IMR-90 (cell line): ENCODE data around the gene DCC. TPM values are rescaled to one million over a fixed set of nuclear protein-coding genes. Genes with fewer than 3 reads are reported as not detected.

Experiments used
- ATAC-seq: fragments of 200-7000 bp; cut with Tn5 transposase; 2 replicates; pipeline ENCODE4 v1.9.1; 2020; ENCODE audit warnings: low read depth, mild to moderate bottlenecking, moderate library complexity
- BruUV-seq: library from RNA; stranded (reverse); fragments of 400-500 nt; replicated peaks from 2 replicates; lab custom pipeline; 2021; lab: Mats Ljungman, UMichigan
- CTCF ChIA-PET: fragments of 300-600 bp; formaldehyde crosslinking; extraction: SDS; loops from one replicate; lab custom pipeline; 2021; ENCODE audit warnings: antibody characterized with exemption; lab: Yijun Ruan, JAX
- POLR2A ChIA-PET: fragments of 300-600 bp; sonication (Branson Sonifier 250); formaldehyde crosslinking; loops from one replicate; lab custom pipeline; 2022; ENCODE audit warnings: antibody characterized with exemption; ENCODE audit not compliant: unreplicated experiment; lab: Charles Lee
- DNase-seq: peaks from one replicate; pipeline ENCODE4 v3.0.0; 2013
- H2AFZ ChIP-seq: replicated peaks from 2 replicates; pipeline ENCODE3; 2013; ENCODE audit warnings: low read length, mild to moderate bottlenecking; ENCODE audit not compliant: poor library complexity
- H2AK5ac ChIP-seq: 2 replicates; pipeline ENCODE4 v1.6.1; 2013; ENCODE audit warnings: low read depth, low read length, inconsistent platforms
- H2AK9ac ChIP-seq: replicated peaks from 2 replicates; pipeline ENCODE3; 2013; ENCODE audit warnings: mild to moderate bottlenecking, low read depth, low read length, moderate library complexity; ENCODE audit not compliant: poor library complexity
- H2BK120ac ChIP-seq: 2 replicates; pipeline ENCODE4 v1.6.1; 2013; ENCODE audit warnings: low read depth, low read length, inconsistent platforms
- H2BK15ac ChIP-seq: 3 replicates; pipeline ENCODE4 v1.6.1; 2013; ENCODE audit warnings: low read depth, low read length, inconsistent platforms
- H2BK20ac ChIP-seq: 2 replicates; pipeline ENCODE4 v1.6.1; 2013; ENCODE audit warnings: low read depth, mild to moderate bottlenecking, inconsistent platforms, low read length, moderate library complexity
- H2BK5ac ChIP-seq: 2 replicates; pipeline ENCODE4 v1.6.1; 2013; ENCODE audit warnings: mild to moderate bottlenecking, low read depth, low read length, inconsistent platforms; ENCODE audit not compliant: poor library complexity, severe bottlenecking
- H3K14ac ChIP-seq: replicated peaks from 2 replicates; pipeline ENCODE4 v1.6.1; 2013; ENCODE audit warnings: low read depth, low read length, inconsistent platforms
- H3K18ac ChIP-seq: 2 replicates; pipeline ENCODE4 v1.6.1; 2013; ENCODE audit warnings: low read depth, low read length, control low read depth
- H3K23ac ChIP-seq: 2 replicates; pipeline ENCODE4 v1.6.1; 2013; ENCODE audit warnings: low read depth, low read length, inconsistent platforms
- H3K27ac ChIP-seq: 2 replicates; pipeline ENCODE4 v1.5.1; 2013; ENCODE audit warnings: mild to moderate bottlenecking, control low read depth, low read length; ENCODE audit not compliant: insufficient read depth
- H3K27me3 ChIP-seq: 2 replicates; pipeline ENCODE4 v1.6.1; 2013; ENCODE audit warnings: low read length; ENCODE audit not compliant: control insufficient read depth, insufficient read depth
- H3K36me3 ChIP-seq: 2 replicates; pipeline ENCODE4 v1.6.1; 2013; ENCODE audit warnings: low read length, mixed read lengths; ENCODE audit not compliant: control insufficient read depth, insufficient read depth
- H3K4ac ChIP-seq: 2 replicates; pipeline ENCODE4 v1.6.1; 2013; ENCODE audit warnings: low read depth, low read length, inconsistent platforms
- H3K4me1 ChIP-seq: 2 replicates; pipeline ENCODE4 v1.6.1; 2013; ENCODE audit warnings: low read length, mixed read lengths; ENCODE audit not compliant: control insufficient read depth, insufficient read depth
- H3K4me2 ChIP-seq: 2 replicates; pipeline ENCODE4 v1.6.1; 2013; ENCODE audit warnings: low read depth, mild to moderate bottlenecking, control low read depth, low read length, moderate library complexity
- H3K4me3 ChIP-seq: 2 replicates; pipeline ENCODE4 v1.5.1; 2013; ENCODE audit warnings: low read depth, mild to moderate bottlenecking, control low read depth, low read length, moderate library complexity; ENCODE audit not compliant: insufficient read depth
- H3K56ac ChIP-seq: 2 replicates; pipeline ENCODE4 v1.6.1; 2013; ENCODE audit warnings: low read length, inconsistent platforms; ENCODE audit not compliant: insufficient read depth; ENCODE audit errors: extremely low read depth
- H3K79me1 ChIP-seq, 2 experiments: 2 replicates each; pipeline ENCODE4 v1.6.1; 2013; ENCODE audit warnings: low read length in 2 of 2, inconsistent platforms in 1 of 2, low read depth in 1 of 2
- H3K9ac ChIP-seq: 2 replicates; pipeline ENCODE4 v1.6.1; 2013; ENCODE audit warnings: low read depth, low read length, control low read depth
- H3K9me1 ChIP-seq: 2 replicates; pipeline ENCODE4 v1.6.1; 2013; ENCODE audit warnings: low read length, inconsistent platforms; ENCODE audit not compliant: insufficient read depth
- H3K9me3 ChIP-seq: 2 replicates; pipeline ENCODE4 v1.6.1; 2013; ENCODE audit warnings: low read length; ENCODE audit not compliant: control insufficient read depth, insufficient read depth
- H4K20me1 ChIP-seq: 2 replicates; pipeline ENCODE4 v1.6.1; 2013; ENCODE audit warnings: low read length, inconsistent platforms; ENCODE audit not compliant: insufficient read depth
- H4K5ac ChIP-seq: 2 replicates; pipeline ENCODE4 v1.6.1; 2013; ENCODE audit warnings: mild to moderate bottlenecking, low read depth, low read length, control low read depth
- H4K8ac ChIP-seq, 2 experiments: 2 replicates each; pipeline ENCODE4 v1.6.1; 2013; ENCODE audit warnings: low read depth in 2 of 2, low read length in 2 of 2, control low read depth in 1 of 2, inconsistent platforms in 1 of 2
- H4K91ac ChIP-seq: 2 replicates; pipeline ENCODE4 v1.6.1; 2013; ENCODE audit warnings: low read depth, low read length, inconsistent platforms; ENCODE audit not compliant: insufficient read depth
- BHLHE40 ChIP-seq: fragments of 150-350 bp; IDR thresholded peaks from 2 replicates; pipeline ENCODE4 v1.6.1; 2016; ENCODE audit warnings: mild to moderate bottlenecking, low read depth, low read length
- CEBPB ChIP-seq: IDR thresholded peaks from 2 replicates; pipeline ENCODE4 v1.6.1; 2012; ENCODE audit warnings: low read depth, low read length, improper control_type of control experiment
- CHD1 ChIP-seq: IDR thresholded peaks from 2 replicates; pipeline ENCODE4 v1.6.1; 2012; ENCODE audit warnings: low read depth, low read length, improper control_type of control experiment
- CTCF ChIP-seq: conservative IDR thresholded peaks from 2 replicates; pipeline ENCODE4 v1.5.1; 2012; ENCODE audit warnings: mild to moderate bottlenecking, low read depth, low read length, improper control_type of control experiment
- ELK1 ChIP-seq: fragments of 150-350 bp; IDR thresholded peaks from 2 replicates; pipeline ENCODE4 v1.6.1; 2016; ENCODE audit warnings: low read depth, mild to moderate bottlenecking, low read length, moderate library complexity, borderline replicate concordance
- FOS ChIP-seq: fragments of 150-350 bp; IDR thresholded peaks from 2 replicates; pipeline ENCODE4 v1.6.1; 2016; ENCODE audit warnings: low read depth, low read length
- MAFK ChIP-seq: IDR thresholded peaks from 2 replicates; pipeline ENCODE4 v1.6.1; 2012; ENCODE audit warnings: low read depth, low read length, improper control_type of control experiment
- MAZ ChIP-seq: IDR thresholded peaks from 2 replicates; pipeline ENCODE4 v1.6.1; 2012; ENCODE audit warnings: low read depth, mild to moderate bottlenecking, low read length, improper control_type of control experiment, moderate library complexity, borderline replicate concordance
- MXI1 ChIP-seq: IDR thresholded peaks from 2 replicates; pipeline ENCODE4 v1.6.1; 2012; ENCODE audit warnings: low read depth, mild to moderate bottlenecking, low read length, moderate library complexity, borderline replicate concordance
- NFE2L2 ChIP-seq: fragments of 150-350 bp; IDR thresholded peaks from 2 replicates; pipeline ENCODE4 v1.6.1; 2016; ENCODE audit warnings: low read depth, mild to moderate bottlenecking, low read length
- POLR2A ChIP-seq: IDR thresholded peaks from 2 replicates; pipeline ENCODE4 v1.6.1; 2012; ENCODE audit warnings: mild to moderate bottlenecking, low read depth, low read length
- RAD21 ChIP-seq: IDR thresholded peaks from 2 replicates; pipeline ENCODE4 v1.6.1; 2012; ENCODE audit warnings: low read length, improper control_type of control experiment
- RCOR1 ChIP-seq: IDR thresholded peaks from 2 replicates; pipeline ENCODE4 v1.6.1; 2012; ENCODE audit warnings: mild to moderate bottlenecking, low read length, improper control_type of control experiment; ENCODE audit not compliant: insufficient replicate concordance
- RFX5 ChIP-seq: IDR thresholded peaks from 2 replicates; pipeline ENCODE4 v1.8.0; 2012; ENCODE audit warnings: low read depth, mild to moderate bottlenecking, low read length, moderate library complexity
- SMC3 ChIP-seq: fragments of 150-350 bp; IDR thresholded peaks from 2 replicates; pipeline ENCODE4 v1.6.1; 2016; ENCODE audit warnings: low read depth, mild to moderate bottlenecking, antibody characterized with exemption, low read length, moderate library complexity
- USF2 ChIP-seq: fragments of 150-350 bp; IDR thresholded peaks from 2 replicates; pipeline ENCODE4 v1.6.1; 2017; ENCODE audit warnings: mild to moderate bottlenecking, antibody characterized with exemption, low read length, low read depth
- WGBS, 2 experiments: methylation state at CpG; one replicate each; pipeline versions ENCODE4 v1.1.5 to v1.1.7; 2013; ENCODE audit warnings: missing lambda C conversion rate in 2 of 2; ENCODE audit not compliant: insufficient read length in 1 of 2; ENCODE audit errors: extremely low coverage in 2 of 2; 5-methylcytosine and 5-hydroxymethylcytosine counted together
- dilution Hi-C: fragments of 300-500 bp; cut with HindIII; formaldehyde crosslinking; loops from one replicate; pipeline ENCODE4 v1.14.3; 2018; ENCODE audit warnings: low sequenced_read_pairs; ENCODE audit not compliant: unreplicated experiment
- in situ Hi-C: fragments of 300-500 bp; cut with MboI; formaldehyde crosslinking; loops from 3 replicates; pipeline ENCODE4 v1.14.3; 2019; ENCODE audit warnings: low sequenced_read_pairs, inconsistent platforms, mixed read lengths
- intact Hi-C: fragments of 100-400 bp; cut with micrococcal nuclease; formaldehyde crosslinking; loops from 2 replicates; pipeline ENCODE4 v1.10.0; 2022
- polyA plus RNA-seq, 3 experiments: library from polyadenylated mRNA; depleted of rRNA; stranded (reverse); fragments of >200 nt; gene quantifications; 2 replicates each; pipeline ENCODE4 v1.2.3, GENCODE V29; 2012; ENCODE audit warnings: low replicate concordance in 1 of 3
- total RNA-seq: library from RNA; depleted of rRNA; stranded (reverse); fragments of >200 nt; gene quantifications from 2 replicates; pipeline ENCODE4 v1.2.3, GENCODE V29; 2012

The DCC gene
- total and polyA plus RNA-seq, 2 of the 4 experiments (the other 2 are of a cell fraction), result 0.31 to 0.54 TPM

GRCh38 chr18:52746986-52747385, 407.0 kb downstream of the DCC start:
- H2AK5ac ChIP-seq, result no peak overlapping the region
- H3K23ac ChIP-seq, result no peak overlapping the region
- dilution Hi-C loops (no loop called here), intact Hi-C loops (no loop called here), in situ Hi-C loops (no loop called here)
- no peak overlapping the region for H4K91ac ChIP-seq
- no peak overlapping the region for H3K4me2 ChIP-seq
- H2BK5ac ChIP-seq, result no peak overlapping the region
- no peak overlapping the region for H3K4me3 ChIP-seq
- no peaks in the 10 kb centered on the region for H4K20me1 ChIP-seq
- H3K4ac ChIP-seq, result no peak overlapping the region
- ChIA-PET CTCF (no interaction called here), POLR2A (no interaction called here)
- H3K14ac ChIP-seq, result no peak overlapping the region
- no peak overlapping the region for H2BK20ac ChIP-seq
- no TSS peak for BruUV-seq
- H3K4me1 ChIP-seq, result no peaks in the 10 kb centered on the region
- no peak for DNase-seq
- H2BK15ac ChIP-seq, result no peak overlapping the region
- no peak overlapping the region for H3K56ac ChIP-seq
- no peak overlapping the region for H2AK9ac ChIP-seq
- no peaks in the 10 kb centered on the region for H3K9me1 ChIP-seq
- no peak overlapping the region for H4K8ac ChIP-seq
- H2BK120ac ChIP-seq, result no peak overlapping the region
- H3K9me3 ChIP-seq, result peaks cover 12% of the 10 kb centered on the region
- H3K36me3 ChIP-seq, result no peaks in the 10 kb centered on the region
- H3K9ac ChIP-seq, result no peak overlapping the region
- no peak overlapping the region for H2AFZ ChIP-seq
- no CpG with 5 or more reads among the region's 2 CpGs for WGBS, 2 experiments
- H3K27ac ChIP-seq, result no peak overlapping the region
- no peaks in the 10 kb centered on the region for H3K79me1 ChIP-seq
- H4K5ac ChIP-seq, result no peak overlapping the region
- no peak for TF ChIP-seq MAFK
- no peak for TF ChIP-seq ELK1
- TF ChIP-seq RFX5, result no peak
- TF ChIP-seq POLR2A, result no peak
- no peak for TF ChIP-seq CEBPB
- no peak for TF ChIP-seq USF2
- TF ChIP-seq BHLHE40, result no peak
- TF ChIP-seq NFE2L2, result no peak
- no peak for TF ChIP-seq RCOR1
- TF ChIP-seq MXI1, result no peak
- TF ChIP-seq CTCF, result no peak
- no peak for TF ChIP-seq MAZ
- TF ChIP-seq RAD21, result no peak
- no peak for TF ChIP-seq FOS
- TF ChIP-seq CHD1, result no peak
- no peak for TF ChIP-seq SMC3
- H3K18ac ChIP-seq, result no peak overlapping the region
- no peaks in the 10 kb centered on the region for H3K27me3 ChIP-seq
- ATAC-seq, result no peak
